WI38 (cell line): Measurements from ENCODE around the gene GRIK5.
"Not testable (repeated sequence)": the region's sequence is repeated elsewhere in the genome, so short reads cannot be mapped to it uniquely, and the experiment has no call there.

Experiments
- H3K4me3 ChIP-seq: 2 replicates; pipeline ENCODE4 v1.5.1; 2011; ENCODE audit warnings: low read depth, mild to moderate bottlenecking, control low read depth, low read length
- CTCF ChIP-seq: IDR thresholded peaks from 2 replicates; pipeline ENCODE4 v1.5.1; 2012; ENCODE audit warnings: low read depth, mild to moderate bottlenecking, control low read depth, low read length

GRIK5 gene

GRCh38 chr19:42051166-42052115 lies 18.6 kb downstream of the GRIK5 start:
- H3K4me3 ChIP-seq: no peak overlapping the region
- no peak for TF ChIP-seq CTCF

- peak overlapping the region; percentile 13; the same call in 1 of the 2 replicates for H3K4me3 ChIP-seq
- no peak for TF ChIP-seq CTCF
Measured at GRCh38 chr19:42048992-42049391, 21.0 kb downstream of the GRIK5 start.

- H3K4me3 ChIP-seq: no peak overlapping the region
- no peak for TF ChIP-seq CTCF
Measured at GRCh38 chr19:42045575-42045974, 24.4 kb downstream of the GRIK5 start.

GRCh38 chr19:42042455-42043170 lies 27.4 kb downstream of the GRIK5 start:
- TF ChIP-seq CTCF: no peak
- H3K4me3 ChIP-seq: no peak overlapping the region

GRCh38 chr19:42040491-42040890 lies 29.5 kb downstream of the GRIK5 start:
- H3K4me3 ChIP-seq: not testable (repeated sequence)

- TF ChIP-seq CTCF: no peak
- no peak overlapping the region for H3K4me3 ChIP-seq
Measured at GRCh38 chr19:42040031-42040430, 30.0 kb downstream of the GRIK5 start.

GRCh38 chr19:42038666-42039065 lies 31.3 kb downstream of the GRIK5 start:
- no peak overlapping the region for H3K4me3 ChIP-seq
- no peak for TF ChIP-seq CTCF
